HS-27A (cell line): ENCODE measurements around the gene ETV6.

ENCODE experiments used
- DNase-seq: peaks from one replicate; pipeline ENCODE4 v3.0.0-alpha.2; 2012; ENCODE audit warnings: low read depth, missing footprints

Gene ETV6

DNA sequence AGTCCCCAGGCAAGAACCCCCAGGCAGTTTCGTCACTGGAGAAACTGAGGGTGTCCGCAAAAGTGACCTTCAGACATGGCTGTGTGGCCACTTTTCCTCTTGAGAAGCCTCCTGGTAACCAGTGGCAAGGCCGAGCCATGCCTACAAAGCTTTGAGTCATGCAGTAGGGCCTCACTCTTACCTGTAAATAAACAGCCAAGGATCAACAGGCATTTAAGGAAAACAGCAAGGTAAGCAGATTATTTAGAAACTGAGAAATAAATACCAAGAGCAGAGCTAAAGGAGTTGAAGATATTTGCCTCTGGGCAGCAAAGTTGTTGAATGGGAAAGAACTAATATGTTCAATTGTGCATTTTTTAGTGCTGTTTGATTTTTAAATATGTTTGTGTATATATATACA, 280.2 kb downstream of the ETV6 start:
- DNase-seq: no peak

GRCh38 chr12:11939223-11939622, 289.7 kb downstream of the ETV6 start:
- DNase-seq: no peak

- DNase-seq: peak; percentile 84
These were observed 292.3 kb downstream of the ETV6 start for GRCh38 chr12:11941606-11942337.

- no peak for DNase-seq
These were observed 294.6 kb downstream of the ETV6 start for GRCh38 chr12:11943919-11944700.
